ENCODE measurements around the gene COL6A2. TPM values are rescaled to one million over a fixed set of nuclear protein-coding genes. Genes with fewer than 3 reads are reported as not detected.

The COL6A2 gene
- total and polyA plus RNA-seq, 2 experiments from 2014 or later, result 28.4 to 89.2 TPM

DNA sequence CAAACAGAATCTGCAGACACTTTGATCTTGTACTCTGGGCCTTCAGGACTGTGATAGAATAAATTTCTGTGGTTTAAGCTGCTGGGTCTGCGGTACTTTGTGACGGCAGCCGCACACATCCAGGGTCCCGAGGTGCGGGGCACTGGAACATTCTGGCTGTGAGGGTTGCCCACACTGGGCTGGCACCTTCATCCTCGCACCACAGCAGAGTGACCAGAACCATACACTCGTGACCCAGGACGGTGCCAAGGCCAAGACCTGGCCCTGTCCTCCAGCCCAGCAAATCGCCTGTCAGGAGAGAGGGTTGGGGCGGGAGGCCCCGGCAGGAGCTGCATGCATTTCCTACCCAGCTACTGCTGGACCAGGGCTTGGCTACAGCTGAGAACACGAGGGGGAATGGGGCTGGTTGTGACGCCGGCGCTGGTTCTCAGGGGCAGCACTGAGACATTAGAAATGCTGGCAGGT is 60.1 kb downstream of the COL6A2 start:
- Mint-ChIP-seq H3K4me3 (no peak overlapping the region), H3K4me1 (no peaks in the 10 kb centered on the region), H3K9me3 (peaks cover 16% of the 10 kb centered on the region), H3K27ac (no peak overlapping the region), H3K36me3 (ENCODE audit: low read depth) (peaks cover 35% of the 10 kb centered on the region), H3K27me3 (ENCODE audit: insufficient read depth, low read depth, poor library complexity) (peaks cover 25% of the 10 kb centered on the region)
- Histone ChIP-seq H2AFZ (no peak overlapping the region), H3K79me2 (replicated peaks; ENCODE audit: insufficient read depth) (no peaks in the 10 kb centered on the region), H4K20me1 (replicated peaks; ENCODE audit: insufficient read depth) (no peaks in the 10 kb centered on the region), H3K27me3 (ENCODE audit: insufficient read depth) (no peaks in the 10 kb centered on the region), H3K4me2 (no peak overlapping the region), H3K4me3 (no peak overlapping the region), H3K9me2 (ENCODE audit: insufficient read depth) (no peaks in the 10 kb centered on the region), H3K4me1 (ENCODE audit: insufficient read depth) (no peaks in the 10 kb centered on the region; the same call in 1 of the 2 replicates), H3K36me3 (ENCODE audit: insufficient read depth) (no peaks in the 10 kb centered on the region), H3F3A (replicated peaks; ENCODE audit: low read depth) (0 out of 2 replicates have a peak, but pooled peaks cover 4% of the 10 kb centered on the region), H3K27ac (ENCODE audit: low read depth) (no peak overlapping the region)
- DNase-seq (ENCODE audit: low spot score) (no peak), ATAC-seq (no peak)
- TF ChIP-seq, protein P1, sequence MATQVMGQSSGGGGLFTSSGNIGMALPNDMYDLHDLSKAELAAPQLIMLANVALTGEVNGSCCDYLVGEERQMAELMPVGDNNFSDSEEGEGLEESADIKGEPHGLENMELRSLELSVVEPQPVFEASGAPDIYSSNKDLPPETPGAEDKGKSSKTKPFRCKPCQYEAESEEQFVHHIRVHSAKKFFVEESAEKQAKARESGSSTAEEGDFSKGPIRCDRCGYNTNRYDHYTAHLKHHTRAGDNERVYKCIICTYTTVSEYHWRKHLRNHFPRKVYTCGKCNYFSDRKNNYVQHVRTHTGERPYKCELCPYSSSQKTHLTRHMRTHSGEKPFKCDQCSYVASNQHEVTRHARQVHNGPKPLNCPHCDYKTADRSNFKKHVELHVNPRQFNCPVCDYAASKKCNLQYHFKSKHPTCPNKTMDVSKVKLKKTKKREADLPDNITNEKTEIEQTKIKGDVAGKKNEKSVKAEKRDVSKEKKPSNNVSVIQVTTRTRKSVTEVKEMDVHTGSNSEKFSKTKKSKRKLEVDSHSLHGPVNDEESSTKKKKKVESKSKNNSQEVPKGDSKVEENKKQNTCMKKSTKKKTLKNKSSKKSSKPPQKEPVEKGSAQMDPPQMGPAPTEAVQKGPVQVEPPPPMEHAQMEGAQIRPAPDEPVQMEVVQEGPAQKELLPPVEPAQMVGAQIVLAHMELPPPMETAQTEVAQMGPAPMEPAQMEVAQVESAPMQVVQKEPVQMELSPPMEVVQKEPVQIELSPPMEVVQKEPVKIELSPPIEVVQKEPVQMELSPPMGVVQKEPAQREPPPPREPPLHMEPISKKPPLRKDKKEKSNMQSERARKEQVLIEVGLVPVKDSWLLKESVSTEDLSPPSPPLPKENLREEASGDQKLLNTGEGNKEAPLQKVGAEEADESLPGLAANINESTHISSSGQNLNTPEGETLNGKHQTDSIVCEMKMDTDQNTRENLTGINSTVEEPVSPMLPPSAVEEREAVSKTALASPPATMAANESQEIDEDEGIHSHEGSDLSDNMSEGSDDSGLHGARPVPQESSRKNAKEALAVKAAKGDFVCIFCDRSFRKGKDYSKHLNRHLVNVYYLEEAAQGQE (IDR thresholded peaks at IDR 0.05; ENCODE audit: unreplicated experiment), result no peak
- TF ChIP-seq STAT1 (IDR thresholded peaks at IDR 0.05; ENCODE audit: unreplicated experiment) (no peak), JUNB (IDR thresholded peaks at IDR 0.05; ENCODE audit: unreplicated experiment) (no peak), EZH2phosphoT487 (IDR thresholded peaks at IDR 0.05; ENCODE audit: unreplicated experiment) (no peak), EZH2 (IDR thresholded peaks at IDR 0.05; ENCODE audit: low read depth, unreplicated experiment) (no peak), NANOG (IDR thresholded peaks at IDR 0.05; ENCODE audit: borderline replicate concordance) (no peak), CTCF (conservative IDR thresholded peaks at IDR 0.05; ENCODE audit: low read depth in 2 of 2) (no peak), ZNF114 (CRISPR knock-in tag; IDR thresholded peaks at IDR 0.05) (no peak), ZNF331 (CRISPR knock-in tag; IDR thresholded peaks at IDR 0.05; ENCODE audit: low read depth) (no peak), CREB1 (CRISPR knock-in tag; IDR thresholded peaks at IDR 0.05; ENCODE audit: low read depth) (no peak), POLR2AphosphoS5 (IDR thresholded peaks at IDR 0.05; ENCODE audit: low read depth) (no peak)
- TF ChIP-seq, protein P2, sequence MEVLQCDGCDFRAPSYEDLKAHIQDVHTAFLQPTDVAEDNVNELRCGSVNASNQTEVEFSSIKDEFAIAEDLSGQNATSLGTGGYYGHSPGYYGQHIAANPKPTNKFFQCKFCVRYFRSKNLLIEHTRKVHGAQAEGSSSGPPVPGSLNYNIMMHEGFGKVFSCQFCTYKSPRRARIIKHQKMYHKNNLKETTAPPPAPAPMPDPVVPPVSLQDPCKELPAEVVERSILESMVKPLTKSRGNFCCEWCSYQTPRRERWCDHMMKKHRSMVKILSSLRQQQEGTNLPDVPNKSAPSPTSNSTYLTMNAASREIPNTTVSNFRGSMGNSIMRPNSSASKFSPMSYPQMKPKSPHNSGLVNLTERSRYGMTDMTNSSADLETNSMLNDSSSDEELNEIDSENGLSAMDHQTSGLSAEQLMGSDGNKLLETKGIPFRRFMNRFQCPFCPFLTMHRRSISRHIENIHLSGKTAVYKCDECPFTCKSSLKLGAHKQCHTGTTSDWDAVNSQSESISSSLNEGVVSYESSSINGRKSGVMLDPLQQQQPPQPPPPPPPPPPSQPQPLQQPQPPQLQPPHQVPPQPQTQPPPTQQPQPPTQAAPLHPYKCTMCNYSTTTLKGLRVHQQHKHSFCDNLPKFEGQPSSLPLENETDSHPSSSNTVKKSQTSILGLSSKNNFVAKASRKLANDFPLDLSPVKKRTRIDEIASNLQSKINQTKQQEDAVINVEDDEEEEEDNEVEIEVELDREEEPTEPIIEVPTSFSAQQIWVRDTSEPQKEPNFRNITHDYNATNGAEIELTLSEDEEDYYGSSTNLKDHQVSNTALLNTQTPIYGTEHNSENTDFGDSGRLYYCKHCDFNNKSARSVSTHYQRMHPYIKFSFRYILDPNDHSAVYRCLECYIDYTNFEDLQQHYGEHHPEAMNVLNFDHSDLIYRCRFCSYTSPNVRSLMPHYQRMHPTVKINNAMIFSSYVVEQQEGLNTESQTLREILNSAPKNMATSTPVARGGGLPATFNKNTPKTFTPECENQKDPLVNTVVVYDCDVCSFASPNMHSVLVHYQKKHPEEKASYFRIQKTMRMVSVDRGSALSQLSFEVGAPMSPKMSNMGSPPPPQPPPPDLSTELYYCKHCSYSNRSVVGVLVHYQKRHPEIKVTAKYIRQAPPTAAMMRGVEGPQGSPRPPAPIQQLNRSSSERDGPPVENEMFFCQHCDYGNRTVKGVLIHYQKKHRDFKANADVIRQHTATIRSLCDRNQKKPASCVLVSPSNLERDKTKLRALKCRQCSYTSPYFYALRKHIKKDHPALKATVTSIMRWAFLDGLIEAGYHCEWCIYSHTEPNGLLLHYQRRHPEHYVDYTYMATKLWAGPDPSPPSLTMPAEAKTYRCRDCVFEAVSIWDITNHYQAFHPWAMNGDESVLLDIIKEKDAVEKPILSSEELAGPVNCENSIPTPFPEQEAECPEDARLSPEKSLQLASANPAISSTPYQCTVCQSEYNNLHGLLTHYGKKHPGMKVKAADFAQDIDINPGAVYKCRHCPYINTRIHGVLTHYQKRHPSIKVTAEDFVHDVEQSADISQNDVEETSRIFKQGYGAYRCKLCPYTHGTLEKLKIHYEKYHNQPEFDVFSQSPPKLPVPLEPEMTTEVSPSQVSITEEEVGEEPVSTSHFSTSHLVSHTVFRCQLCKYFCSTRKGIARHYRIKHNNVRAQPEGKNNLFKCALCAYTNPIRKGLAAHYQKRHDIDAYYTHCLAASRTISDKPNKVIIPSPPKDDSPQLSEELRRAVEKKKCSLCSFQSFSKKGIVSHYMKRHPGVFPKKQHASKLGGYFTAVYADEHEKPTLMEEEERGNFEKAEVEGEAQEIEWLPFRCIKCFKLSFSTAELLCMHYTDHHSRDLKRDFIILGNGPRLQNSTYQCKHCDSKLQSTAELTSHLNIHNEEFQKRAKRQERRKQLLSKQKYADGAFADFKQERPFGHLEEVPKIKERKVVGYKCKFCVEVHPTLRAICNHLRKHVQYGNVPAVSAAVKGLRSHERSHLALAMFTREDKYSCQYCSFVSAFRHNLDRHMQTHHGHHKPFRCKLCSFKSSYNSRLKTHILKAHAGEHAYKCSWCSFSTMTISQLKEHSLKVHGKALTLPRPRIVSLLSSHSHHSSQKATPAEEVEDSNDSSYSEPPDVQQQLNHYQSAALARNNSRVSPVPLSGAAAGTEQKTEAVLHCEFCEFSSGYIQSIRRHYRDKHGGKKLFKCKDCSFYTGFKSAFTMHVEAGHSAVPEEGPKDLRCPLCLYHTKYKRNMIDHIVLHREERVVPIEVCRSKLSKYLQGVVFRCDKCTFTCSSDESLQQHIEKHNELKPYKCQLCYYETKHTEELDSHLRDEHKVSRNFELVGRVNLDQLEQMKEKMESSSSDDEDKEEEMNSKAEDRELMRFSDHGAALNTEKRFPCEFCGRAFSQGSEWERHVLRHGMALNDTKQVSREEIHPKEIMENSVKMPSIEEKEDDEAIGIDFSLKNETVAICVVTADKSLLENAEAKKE (CRISPR knock-in tag; IDR thresholded peaks at IDR 0.05), result no peak
- TF ChIP-seq, protein P3, sequence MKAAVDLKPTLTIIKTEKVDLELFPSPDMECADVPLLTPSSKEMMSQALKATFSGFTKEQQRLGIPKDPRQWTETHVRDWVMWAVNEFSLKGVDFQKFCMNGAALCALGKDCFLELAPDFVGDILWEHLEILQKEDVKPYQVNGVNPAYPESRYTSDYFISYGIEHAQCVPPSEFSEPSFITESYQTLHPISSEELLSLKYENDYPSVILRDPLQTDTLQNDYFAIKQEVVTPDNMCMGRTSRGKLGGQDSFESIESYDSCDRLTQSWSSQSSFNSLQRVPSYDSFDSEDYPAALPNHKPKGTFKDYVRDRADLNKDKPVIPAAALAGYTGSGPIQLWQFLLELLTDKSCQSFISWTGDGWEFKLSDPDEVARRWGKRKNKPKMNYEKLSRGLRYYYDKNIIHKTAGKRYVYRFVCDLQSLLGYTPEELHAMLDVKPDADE (IDR thresholded peaks at IDR 0.05), result no peak

Measured in GM23338 (cell line).